Measurements from ENCODE around the gene TLCD3A. TPM values are rescaled to one million over a fixed set of nuclear protein-coding genes. Genes with fewer than 3 reads are reported as not detected.
"Not testable (repeated sequence)": the region's sequence is repeated elsewhere in the genome, so short reads cannot be mapped to it uniquely, and the experiment has no call there.

TLCD3A gene
- total RNA-seq, 2 experiments from 2014 or later, result 8.3 to 11.7 TPM

DNA sequence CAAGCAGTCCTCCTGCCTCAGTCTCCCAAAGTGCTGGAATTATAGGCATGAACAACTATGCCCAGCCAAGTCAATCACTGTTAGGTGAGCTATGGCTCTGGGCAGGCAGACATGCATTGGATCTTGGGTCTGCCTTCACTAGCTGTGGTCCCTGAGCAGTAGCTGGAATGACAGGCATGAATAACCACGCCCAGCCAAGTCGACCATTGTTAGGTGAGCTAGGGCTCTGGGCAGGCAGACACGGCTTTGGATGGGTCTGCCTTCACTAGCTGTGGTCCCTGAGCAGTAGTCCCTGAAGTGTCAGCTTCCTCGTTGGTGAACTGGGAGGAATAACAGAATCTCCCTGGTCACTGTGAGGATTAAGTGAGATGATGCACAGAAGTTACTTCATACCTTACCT is 56.2 kb downstream of the TLCD3A start:
- Histone ChIP-seq H3K9me3 (ENCODE audit: low read length) (no peaks in the 10 kb centered on the region), H2AFZ (ENCODE audit: low read length) (no peak overlapping the region), H4K20me1 (ENCODE audit: insufficient read depth, low read length) (peaks cover 5% of the 10 kb centered on the region; the same call in 1 of the 2 replicates), H3K79me2 (ENCODE audit: insufficient read depth, low read depth, low read length) (peaks cover 24% of the 10 kb centered on the region), H3K36me3 (ENCODE audit: insufficient read depth, low read length) (peaks cover 86% of the 10 kb centered on the region), H3K4me1 (ENCODE audit: insufficient read depth, low read length, poor library complexity, severe bottlenecking) (peaks cover 9% of the 10 kb centered on the region), H3K27ac (ENCODE audit: low read depth, low read length, poor library complexity, severe bottlenecking) (no peak overlapping the region), H3K4me3 (ENCODE audit: low read depth, low read length, poor library complexity, severe bottlenecking) (no peak overlapping the region), H3K4me2 (ENCODE audit: low read length) (no peak overlapping the region), H3K9me2 (ENCODE audit: insufficient read depth, low read length) (no peaks in the 10 kb centered on the region)
- TF ChIP-seq, protein P1, sequence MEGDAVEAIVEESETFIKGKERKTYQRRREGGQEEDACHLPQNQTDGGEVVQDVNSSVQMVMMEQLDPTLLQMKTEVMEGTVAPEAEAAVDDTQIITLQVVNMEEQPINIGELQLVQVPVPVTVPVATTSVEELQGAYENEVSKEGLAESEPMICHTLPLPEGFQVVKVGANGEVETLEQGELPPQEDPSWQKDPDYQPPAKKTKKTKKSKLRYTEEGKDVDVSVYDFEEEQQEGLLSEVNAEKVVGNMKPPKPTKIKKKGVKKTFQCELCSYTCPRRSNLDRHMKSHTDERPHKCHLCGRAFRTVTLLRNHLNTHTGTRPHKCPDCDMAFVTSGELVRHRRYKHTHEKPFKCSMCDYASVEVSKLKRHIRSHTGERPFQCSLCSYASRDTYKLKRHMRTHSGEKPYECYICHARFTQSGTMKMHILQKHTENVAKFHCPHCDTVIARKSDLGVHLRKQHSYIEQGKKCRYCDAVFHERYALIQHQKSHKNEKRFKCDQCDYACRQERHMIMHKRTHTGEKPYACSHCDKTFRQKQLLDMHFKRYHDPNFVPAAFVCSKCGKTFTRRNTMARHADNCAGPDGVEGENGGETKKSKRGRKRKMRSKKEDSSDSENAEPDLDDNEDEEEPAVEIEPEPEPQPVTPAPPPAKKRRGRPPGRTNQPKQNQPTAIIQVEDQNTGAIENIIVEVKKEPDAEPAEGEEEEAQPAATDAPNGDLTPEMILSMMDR (conservative IDR thresholded peaks at IDR 0.05; ENCODE audit: low read length), result no peak
- TF ChIP-seq EZH2phosphoT487 (IDR thresholded peaks at IDR 0.05; ENCODE audit: borderline replicate concordance, low read depth, low read length), result no peak
- intact Hi-C loops (cut with micrococcal nuclease; ENCODE audit: unreplicated experiment), result no loop called here
- no TSS peak for BruUV-seq (replicated peaks)
- ChIA-PET POLR2A (interaction anchor here (0.7 kb wide), 1 partner anchor 250 kb away, joined by 5 read pairs; no protein-coding TSS in a partner anchor), CTCF (ENCODE audit: unreplicated experiment) (no interaction called here)
- DNase-seq (ENCODE audit: low spot score), result no peak

DNA sequence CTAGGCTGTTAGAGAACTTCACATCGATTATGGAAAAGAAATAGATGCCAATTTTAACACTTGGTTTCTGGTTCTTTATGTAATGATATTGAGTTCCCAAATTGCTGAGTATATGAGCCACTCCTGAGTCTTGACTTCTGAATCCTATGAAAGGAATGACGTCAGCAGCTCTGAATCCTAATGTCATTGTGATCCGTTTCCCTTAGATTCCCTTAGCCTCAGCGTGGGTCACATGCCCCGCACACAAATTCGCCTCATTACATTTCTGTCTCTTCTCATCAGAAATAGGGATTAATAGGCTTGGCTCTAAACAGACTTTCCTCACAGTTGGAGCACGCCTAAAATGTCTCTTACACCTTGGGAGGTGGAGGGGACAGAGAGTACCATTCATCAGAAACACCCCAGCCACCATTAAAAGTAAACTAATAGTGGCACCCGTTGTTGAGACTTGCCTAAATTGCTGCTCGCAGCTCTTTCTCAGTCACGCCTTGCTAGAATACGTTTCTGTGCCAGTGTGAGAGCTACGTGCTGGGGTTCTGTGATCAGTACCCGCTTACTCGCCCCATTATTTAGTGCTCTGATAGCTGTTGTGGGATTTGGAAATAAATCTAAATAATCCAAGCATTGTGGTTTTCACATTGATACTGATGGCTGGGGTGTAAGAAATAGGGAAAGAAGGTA is 56.9 kb downstream of the TLCD3A start:
- no peak for TF ChIP-seq EZH2phosphoT487 (IDR thresholded peaks at IDR 0.05; ENCODE audit: borderline replicate concordance, low read depth, low read length)
- TF ChIP-seq, protein P1 (conservative IDR thresholded peaks at IDR 0.05; ENCODE audit: low read length), result no peak
- Histone ChIP-seq H3K36me3 (ENCODE audit: insufficient read depth, low read length) (peaks cover 80% of the 10 kb centered on the region), H4K20me1 (ENCODE audit: insufficient read depth, low read length) (no peaks in the 10 kb centered on the region), H3K9me3 (ENCODE audit: low read length) (no peaks in the 10 kb centered on the region), H3K4me2 (ENCODE audit: low read length) (no peak overlapping the region), H3K9me2 (ENCODE audit: insufficient read depth, low read length) (no peaks in the 10 kb centered on the region), H3K79me2 (ENCODE audit: insufficient read depth, low read depth, low read length) (peaks cover 16% of the 10 kb centered on the region), H3K4me3 (ENCODE audit: low read depth, low read length, poor library complexity, severe bottlenecking) (no peak overlapping the region), H3K4me1 (ENCODE audit: insufficient read depth, low read length, poor library complexity, severe bottlenecking) (peaks cover 1% of the 10 kb centered on the region), H2AFZ (ENCODE audit: low read length) (no peak overlapping the region), H3K27ac (ENCODE audit: low read depth, low read length, poor library complexity, severe bottlenecking) (no peak overlapping the region)
- DNase-seq (ENCODE audit: low spot score), result no peak
- ChIA-PET CTCF (ENCODE audit: unreplicated experiment) (no interaction called here), POLR2A (no interaction called here)
- intact Hi-C loops (cut with micrococcal nuclease; ENCODE audit: unreplicated experiment), result no loop called here
- no TSS peak for BruUV-seq (replicated peaks)

DNA sequence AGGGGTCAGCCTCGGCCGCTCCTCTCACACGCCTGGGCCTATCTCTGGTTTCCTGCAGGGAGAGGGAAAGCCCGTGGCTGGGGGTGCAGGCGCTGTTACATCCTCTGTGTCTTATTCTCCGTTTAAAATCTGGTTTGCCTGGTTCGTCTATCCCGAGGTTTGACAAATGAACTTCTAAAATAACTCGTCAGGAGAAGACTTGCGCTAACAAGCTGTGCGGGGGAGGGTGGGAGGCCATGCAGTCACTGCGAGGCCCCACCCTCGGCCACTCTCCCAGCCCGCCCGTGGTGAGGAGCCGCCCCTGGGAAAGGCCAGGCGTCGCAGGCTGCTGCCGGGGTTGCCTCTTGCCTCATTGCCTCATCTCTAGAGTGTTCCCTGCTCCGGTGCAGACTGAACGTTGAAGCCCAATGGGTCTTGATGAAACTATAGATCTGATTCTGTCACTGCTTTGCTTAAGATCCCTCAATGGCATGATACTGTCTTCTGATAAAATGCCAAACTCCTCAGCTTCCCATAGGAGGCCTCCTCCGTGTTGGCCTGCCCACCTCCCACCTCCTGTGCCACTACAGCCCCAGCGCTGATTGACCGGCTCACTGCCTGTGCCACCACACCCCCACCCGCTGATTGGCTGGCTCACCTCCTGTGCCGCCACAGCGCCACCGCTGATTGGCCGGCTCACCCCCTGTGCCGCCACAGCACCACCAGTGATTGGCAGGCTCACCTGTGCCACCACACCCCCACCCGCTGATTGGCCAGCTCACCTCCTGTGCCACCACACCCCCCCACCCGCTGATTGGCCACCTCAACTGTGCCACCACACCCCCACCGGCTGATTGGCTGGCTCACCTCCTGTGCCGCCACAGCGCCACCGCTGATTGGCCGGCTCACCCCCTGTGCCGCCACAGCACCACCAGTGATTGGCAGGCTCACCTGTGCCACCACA is 57.8 kb downstream of the TLCD3A start:
- H3K27ac ChIP-seq (ENCODE audit: low read depth, low read length, poor library complexity, severe bottlenecking); intact Hi-C loops (cut with micrococcal nuclease; ENCODE audit: unreplicated experiment); DNase-seq (ENCODE audit: low spot score); H4K20me1 ChIP-seq (ENCODE audit: insufficient read depth, low read length); H3K9me2 ChIP-seq (ENCODE audit: insufficient read depth, low read length); BruUV-seq (replicated peaks); POLR2A ChIA-PET; H3K4me2 ChIP-seq (ENCODE audit: low read length); H3K4me1 ChIP-seq (ENCODE audit: insufficient read depth, low read length, poor library complexity, severe bottlenecking); H2AFZ ChIP-seq (ENCODE audit: low read length); H3K4me3 ChIP-seq (ENCODE audit: low read depth, low read length, poor library complexity, severe bottlenecking); H3K9me3 ChIP-seq (ENCODE audit: low read length); H3K79me2 ChIP-seq (ENCODE audit: insufficient read depth, low read depth, low read length): not testable (repeated sequence)
- CTCF ChIA-PET (ENCODE audit: unreplicated experiment), result interaction anchor here (0.5 kb wide), 1 partner anchor 27 kb away, joined by 3 read pairs; no protein-coding TSS in a partner anchor
- peaks cover 72% of the 10 kb centered on the region for H3K36me3 ChIP-seq (ENCODE audit: insufficient read depth, low read length)

DNA sequence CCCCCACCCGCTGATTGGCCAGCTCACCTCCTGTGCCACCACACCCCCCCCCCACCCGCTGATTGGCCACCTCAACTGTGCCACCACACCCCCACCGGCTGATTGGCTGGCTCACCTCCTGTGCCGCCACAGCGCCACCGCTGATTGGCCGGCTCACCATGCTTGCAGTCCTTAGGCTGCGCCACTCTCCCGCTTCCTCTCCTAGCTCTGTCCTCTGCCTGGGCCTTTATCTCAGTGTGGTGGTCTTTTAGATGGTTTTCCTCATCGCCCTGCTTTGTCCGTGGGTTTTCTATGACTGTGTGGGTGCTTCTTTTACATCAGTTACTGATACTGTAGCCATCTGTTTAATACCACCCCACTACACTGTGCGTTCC is 58.5 kb downstream of the TLCD3A start:
- H3K4me3 ChIP-seq (ENCODE audit: low read depth, low read length, poor library complexity, severe bottlenecking); H2AFZ ChIP-seq (ENCODE audit: low read length); intact Hi-C loops (cut with micrococcal nuclease; ENCODE audit: unreplicated experiment); DNase-seq (ENCODE audit: low spot score); H4K20me1 ChIP-seq (ENCODE audit: insufficient read depth, low read length); H3K79me2 ChIP-seq (ENCODE audit: insufficient read depth, low read depth, low read length); H3K9me2 ChIP-seq (ENCODE audit: insufficient read depth, low read length); H3K9me3 ChIP-seq (ENCODE audit: low read length); BruUV-seq (replicated peaks); H3K27ac ChIP-seq (ENCODE audit: low read depth, low read length, poor library complexity, severe bottlenecking); H3K4me2 ChIP-seq (ENCODE audit: low read length); H3K4me1 ChIP-seq (ENCODE audit: insufficient read depth, low read length, poor library complexity, severe bottlenecking): not testable (repeated sequence)
- peaks cover 69% of the 10 kb centered on the region for H3K36me3 ChIP-seq (ENCODE audit: insufficient read depth, low read length)
- ChIA-PET CTCF (ENCODE audit: unreplicated experiment) (interaction anchor here (0.5 kb wide), 1 partner anchor 28 kb away, joined by 3 read pairs; no protein-coding TSS in a partner anchor), POLR2A (interaction anchor here (2.0 kb wide), 1 partner anchor 8 kb away, joined by 6 read pairs; the partner anchor contains the start of genes GLOD4 and MRM3)
